IMR-90 (cell line): ENCODE measurements around the gene METTL17. TPM values are rescaled to one million over a fixed set of nuclear protein-coding genes. Genes with fewer than 3 reads are reported as not detected.

Source experiments
- ATAC-seq: fragments of 200-7000 bp; cut with Tn5 transposase; 2 replicates; pipeline ENCODE4 v1.9.1; 2020; ENCODE audit warnings: low read depth, mild to moderate bottlenecking, moderate library complexity
- BruUV-seq: library from RNA; stranded (reverse); fragments of 400-500 nt; replicated peaks from 2 replicates; lab custom pipeline; 2021; lab: Mats Ljungman, UMichigan
- CTCF ChIA-PET: fragments of 300-600 bp; formaldehyde crosslinking; extraction: SDS; loops from one replicate; lab custom pipeline; 2021; ENCODE audit warnings: antibody characterized with exemption; lab: Yijun Ruan, JAX
- POLR2A ChIA-PET: fragments of 300-600 bp; sonication (Branson Sonifier 250); formaldehyde crosslinking; loops from one replicate; lab custom pipeline; 2022; ENCODE audit warnings: antibody characterized with exemption; ENCODE audit not compliant: unreplicated experiment; lab: Charles Lee
- DNase-seq: peaks from one replicate; pipeline ENCODE4 v3.0.0; 2013
- H2AFZ ChIP-seq: replicated peaks from 2 replicates; pipeline ENCODE3; 2013; ENCODE audit warnings: low read length, mild to moderate bottlenecking; ENCODE audit not compliant: poor library complexity
- H2AK5ac ChIP-seq: 2 replicates; pipeline ENCODE4 v1.6.1; 2013; ENCODE audit warnings: low read depth, low read length, inconsistent platforms
- H2AK9ac ChIP-seq: replicated peaks from 2 replicates; pipeline ENCODE3; 2013; ENCODE audit warnings: mild to moderate bottlenecking, low read depth, low read length, moderate library complexity; ENCODE audit not compliant: poor library complexity
- H2BK120ac ChIP-seq: 2 replicates; pipeline ENCODE4 v1.6.1; 2013; ENCODE audit warnings: low read depth, low read length, inconsistent platforms
- H2BK15ac ChIP-seq: 3 replicates; pipeline ENCODE4 v1.6.1; 2013; ENCODE audit warnings: low read depth, low read length, inconsistent platforms
- H2BK20ac ChIP-seq: 2 replicates; pipeline ENCODE4 v1.6.1; 2013; ENCODE audit warnings: low read depth, mild to moderate bottlenecking, inconsistent platforms, low read length, moderate library complexity
- H2BK5ac ChIP-seq: 2 replicates; pipeline ENCODE4 v1.6.1; 2013; ENCODE audit warnings: mild to moderate bottlenecking, low read depth, low read length, inconsistent platforms; ENCODE audit not compliant: poor library complexity, severe bottlenecking
- H3K14ac ChIP-seq: replicated peaks from 2 replicates; pipeline ENCODE4 v1.6.1; 2013; ENCODE audit warnings: low read depth, low read length, inconsistent platforms
- H3K18ac ChIP-seq: 2 replicates; pipeline ENCODE4 v1.6.1; 2013; ENCODE audit warnings: low read depth, low read length, control low read depth
- H3K23ac ChIP-seq: 2 replicates; pipeline ENCODE4 v1.6.1; 2013; ENCODE audit warnings: low read depth, low read length, inconsistent platforms
- H3K27ac ChIP-seq: 2 replicates; pipeline ENCODE4 v1.5.1; 2013; ENCODE audit warnings: mild to moderate bottlenecking, control low read depth, low read length; ENCODE audit not compliant: insufficient read depth
- H3K27me3 ChIP-seq: 2 replicates; pipeline ENCODE4 v1.6.1; 2013; ENCODE audit warnings: low read length; ENCODE audit not compliant: control insufficient read depth, insufficient read depth
- H3K36me3 ChIP-seq: 2 replicates; pipeline ENCODE4 v1.6.1; 2013; ENCODE audit warnings: low read length, mixed read lengths; ENCODE audit not compliant: control insufficient read depth, insufficient read depth
- H3K4ac ChIP-seq: 2 replicates; pipeline ENCODE4 v1.6.1; 2013; ENCODE audit warnings: low read depth, low read length, inconsistent platforms
- H3K4me1 ChIP-seq: 2 replicates; pipeline ENCODE4 v1.6.1; 2013; ENCODE audit warnings: low read length, mixed read lengths; ENCODE audit not compliant: control insufficient read depth, insufficient read depth
- H3K4me2 ChIP-seq: 2 replicates; pipeline ENCODE4 v1.6.1; 2013; ENCODE audit warnings: low read depth, mild to moderate bottlenecking, control low read depth, low read length, moderate library complexity
- H3K4me3 ChIP-seq: 2 replicates; pipeline ENCODE4 v1.5.1; 2013; ENCODE audit warnings: low read depth, mild to moderate bottlenecking, control low read depth, low read length, moderate library complexity; ENCODE audit not compliant: insufficient read depth
- H3K56ac ChIP-seq: 2 replicates; pipeline ENCODE4 v1.6.1; 2013; ENCODE audit warnings: low read length, inconsistent platforms; ENCODE audit not compliant: insufficient read depth; ENCODE audit errors: extremely low read depth
- H3K79me1 ChIP-seq, 2 experiments: 2 replicates each; pipeline ENCODE4 v1.6.1; 2013; ENCODE audit warnings: low read length in 2 of 2, inconsistent platforms in 1 of 2, low read depth in 1 of 2
- H3K9ac ChIP-seq: 2 replicates; pipeline ENCODE4 v1.6.1; 2013; ENCODE audit warnings: low read depth, low read length, control low read depth
- H3K9me1 ChIP-seq: 2 replicates; pipeline ENCODE4 v1.6.1; 2013; ENCODE audit warnings: low read length, inconsistent platforms; ENCODE audit not compliant: insufficient read depth
- H3K9me3 ChIP-seq: 2 replicates; pipeline ENCODE4 v1.6.1; 2013; ENCODE audit warnings: low read length; ENCODE audit not compliant: control insufficient read depth, insufficient read depth
- H4K20me1 ChIP-seq: 2 replicates; pipeline ENCODE4 v1.6.1; 2013; ENCODE audit warnings: low read length, inconsistent platforms; ENCODE audit not compliant: insufficient read depth
- H4K5ac ChIP-seq: 2 replicates; pipeline ENCODE4 v1.6.1; 2013; ENCODE audit warnings: mild to moderate bottlenecking, low read depth, low read length, control low read depth
- H4K8ac ChIP-seq, 2 experiments: 2 replicates each; pipeline ENCODE4 v1.6.1; 2013; ENCODE audit warnings: low read depth in 2 of 2, low read length in 2 of 2, control low read depth in 1 of 2, inconsistent platforms in 1 of 2
- H4K91ac ChIP-seq: 2 replicates; pipeline ENCODE4 v1.6.1; 2013; ENCODE audit warnings: low read depth, low read length, inconsistent platforms; ENCODE audit not compliant: insufficient read depth
- BHLHE40 ChIP-seq: fragments of 150-350 bp; IDR thresholded peaks from 2 replicates; pipeline ENCODE4 v1.6.1; 2016; ENCODE audit warnings: mild to moderate bottlenecking, low read depth, low read length
- MXI1 ChIP-seq: IDR thresholded peaks from 2 replicates; pipeline ENCODE4 v1.6.1; 2012; ENCODE audit warnings: low read depth, mild to moderate bottlenecking, low read length, moderate library complexity, borderline replicate concordance
- NFE2L2 ChIP-seq: fragments of 150-350 bp; IDR thresholded peaks from 2 replicates; pipeline ENCODE4 v1.6.1; 2016; ENCODE audit warnings: low read depth, mild to moderate bottlenecking, low read length
- POLR2A ChIP-seq: IDR thresholded peaks from 2 replicates; pipeline ENCODE4 v1.6.1; 2012; ENCODE audit warnings: mild to moderate bottlenecking, low read depth, low read length
- WGBS, 2 experiments: methylation state at CpG; one replicate each; pipeline versions ENCODE4 v1.1.5 to v1.1.7; 2013; ENCODE audit warnings: missing lambda C conversion rate in 2 of 2; ENCODE audit not compliant: insufficient read length in 1 of 2; ENCODE audit errors: extremely low coverage in 2 of 2; 5-methylcytosine and 5-hydroxymethylcytosine counted together
- dilution Hi-C: fragments of 300-500 bp; cut with HindIII; formaldehyde crosslinking; loops from one replicate; pipeline ENCODE4 v1.14.3; 2018; ENCODE audit warnings: low sequenced_read_pairs; ENCODE audit not compliant: unreplicated experiment
- in situ Hi-C: fragments of 300-500 bp; cut with MboI; formaldehyde crosslinking; loops from 3 replicates; pipeline ENCODE4 v1.14.3; 2019; ENCODE audit warnings: low sequenced_read_pairs, inconsistent platforms, mixed read lengths
- intact Hi-C: fragments of 100-400 bp; cut with micrococcal nuclease; formaldehyde crosslinking; loops from 2 replicates; pipeline ENCODE4 v1.10.0; 2022
- polyA plus RNA-seq, 3 experiments: library from polyadenylated mRNA; depleted of rRNA; stranded (reverse); fragments of >200 nt; gene quantifications; 2 replicates each; pipeline ENCODE4 v1.2.3, GENCODE V29; 2012; ENCODE audit warnings: low replicate concordance in 1 of 3
- total RNA-seq: library from RNA; depleted of rRNA; stranded (reverse); fragments of >200 nt; gene quantifications from 2 replicates; pipeline ENCODE4 v1.2.3, GENCODE V29; 2012
- TF ChIP-seq, protein P1 (sequence below): fragments of 150-350 bp; IDR thresholded peaks from 2 replicates; pipeline ENCODE4 v1.6.1; 2017; ENCODE audit warnings: mild to moderate bottlenecking, antibody characterized with exemption, low read length, low read depth

METTL17 gene
- total and polyA plus RNA-seq, 2 of the 4 experiments (the other 2 are of a cell fraction) = 32.8 to 69.7 TPM

DNA sequence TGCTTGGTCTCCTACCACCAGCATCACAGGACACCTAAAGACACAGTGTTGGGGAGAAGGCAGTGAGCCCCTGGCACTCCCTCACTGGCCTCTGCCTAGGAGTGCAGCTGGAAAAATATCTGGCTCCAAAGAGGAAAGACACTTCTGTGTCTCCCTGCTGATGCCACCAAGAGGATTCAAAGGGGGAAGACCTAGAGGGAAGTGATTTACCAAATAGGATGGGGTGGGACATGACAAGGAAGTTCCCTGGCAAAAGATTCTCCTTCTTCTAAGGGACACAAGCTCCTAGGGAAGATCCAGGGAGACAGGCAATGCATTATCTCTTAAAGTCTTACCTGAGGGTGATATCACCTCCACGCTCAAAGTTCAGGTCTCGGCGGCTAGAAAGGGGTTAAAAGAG, 29.0 kb downstream of the METTL17 start:
- H3K27ac ChIP-seq = no peak overlapping the region
- H3K18ac ChIP-seq = no peak overlapping the region
- H2AK9ac ChIP-seq = no peak overlapping the region
- no TSS peak for BruUV-seq
- no peak overlapping the region for H4K5ac ChIP-seq
- intact Hi-C loops (no loop called here), in situ Hi-C loops (loop anchor here (5.0 kb wide), 1 partner anchor 84 kb away; the partner anchor contains the start of gene TMEM253), dilution Hi-C loops (no loop called here)
- H3K56ac ChIP-seq = no peak overlapping the region
- H4K8ac ChIP-seq = no peak overlapping the region
- no peak overlapping the region for H3K4me3 ChIP-seq
- TF ChIP-seq, protein P1, sequence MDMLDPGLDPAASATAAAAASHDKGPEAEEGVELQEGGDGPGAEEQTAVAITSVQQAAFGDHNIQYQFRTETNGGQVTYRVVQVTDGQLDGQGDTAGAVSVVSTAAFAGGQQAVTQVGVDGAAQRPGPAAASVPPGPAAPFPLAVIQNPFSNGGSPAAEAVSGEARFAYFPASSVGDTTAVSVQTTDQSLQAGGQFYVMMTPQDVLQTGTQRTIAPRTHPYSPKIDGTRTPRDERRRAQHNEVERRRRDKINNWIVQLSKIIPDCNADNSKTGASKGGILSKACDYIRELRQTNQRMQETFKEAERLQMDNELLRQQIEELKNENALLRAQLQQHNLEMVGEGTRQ = no peak
- no peak for TF ChIP-seq POLR2A
- no peak for TF ChIP-seq MXI1
- TF ChIP-seq BHLHE40 = no peak
- no peak for TF ChIP-seq NFE2L2
- WGBS, 2 experiments = no CpG with 5 or more reads among the region's 3 CpGs
- ChIA-PET CTCF (interaction anchor here (1.0 to 1.1 kb wide), 4 partner anchors 13 to 86 kb away, joined by 3 to 4 read pairs (median 3); no protein-coding TSS in a partner anchor), POLR2A (no interaction called here)
- no peak overlapping the region for H3K14ac ChIP-seq
- H2AK5ac ChIP-seq = no peak overlapping the region
- no peak overlapping the region for H2BK20ac ChIP-seq
- H3K9me1 ChIP-seq = no peaks in the 10 kb centered on the region
- ATAC-seq (no peak), DNase-seq (no peak)
- no peaks in the 10 kb centered on the region for H3K36me3 ChIP-seq
- no peak overlapping the region for H2BK5ac ChIP-seq
- no peak overlapping the region for H2AFZ ChIP-seq
- no peaks in the 10 kb centered on the region for H3K79me1 ChIP-seq
- no peak overlapping the region for H4K91ac ChIP-seq
- no peak overlapping the region for H3K4me2 ChIP-seq
- H2BK15ac ChIP-seq = no peak overlapping the region
- no peak overlapping the region for H3K23ac ChIP-seq
- no peaks in the 10 kb centered on the region for H3K9me3 ChIP-seq
- no peaks in the 10 kb centered on the region for H3K4me1 ChIP-seq
- H3K4ac ChIP-seq = no peak overlapping the region
- H3K9ac ChIP-seq = no peak overlapping the region
- H2BK120ac ChIP-seq = no peak overlapping the region
- no peaks in the 10 kb centered on the region for H4K20me1 ChIP-seq
- H3K27me3 ChIP-seq = peaks cover 39% of the 10 kb centered on the region
